C4-2B (cell line): ENCODE measurements around the gene THADA.

ENCODE experiments used
- ZFX ChIP-seq: fragments of 450-650 bp; IDR thresholded peaks from 2 replicates; pipeline ENCODE4 v1.6.1; 2017
- TF ChIP-seq, protein P1 (sequence below): fragments of 450-650 bp; conservative IDR thresholded peaks from 2 replicates; pipeline ENCODE4 v1.5.1; 2017; ENCODE audit warnings: mild to moderate bottlenecking

DNA sequence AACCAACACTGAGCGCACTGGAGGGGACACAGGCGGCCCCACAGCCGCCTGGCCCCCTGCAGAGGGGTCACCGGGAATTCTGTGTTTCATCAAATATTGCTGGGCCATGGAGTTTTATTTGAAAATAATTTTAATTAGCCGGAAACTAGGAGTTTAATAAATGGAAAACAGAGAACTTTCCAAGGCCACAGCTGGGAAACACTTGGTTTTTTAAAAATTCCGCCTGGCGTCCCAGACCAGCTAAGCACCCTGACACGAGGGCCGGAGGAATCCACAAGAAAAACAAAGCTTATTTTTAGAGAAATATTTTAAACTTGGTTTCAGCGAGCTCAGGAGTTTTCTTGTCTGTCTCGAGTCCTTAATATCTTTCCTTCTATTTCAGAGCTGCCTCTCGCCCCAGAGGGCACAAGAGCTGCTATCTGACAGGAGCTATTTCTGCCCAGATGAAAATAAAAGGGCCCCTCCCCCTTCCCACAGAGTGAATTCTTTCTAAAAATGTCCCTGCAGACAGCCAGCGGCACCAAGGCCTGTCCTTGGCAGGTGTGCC lies 377.6 kb downstream of the THADA start:
- TF ChIP-seq, protein P1, sequence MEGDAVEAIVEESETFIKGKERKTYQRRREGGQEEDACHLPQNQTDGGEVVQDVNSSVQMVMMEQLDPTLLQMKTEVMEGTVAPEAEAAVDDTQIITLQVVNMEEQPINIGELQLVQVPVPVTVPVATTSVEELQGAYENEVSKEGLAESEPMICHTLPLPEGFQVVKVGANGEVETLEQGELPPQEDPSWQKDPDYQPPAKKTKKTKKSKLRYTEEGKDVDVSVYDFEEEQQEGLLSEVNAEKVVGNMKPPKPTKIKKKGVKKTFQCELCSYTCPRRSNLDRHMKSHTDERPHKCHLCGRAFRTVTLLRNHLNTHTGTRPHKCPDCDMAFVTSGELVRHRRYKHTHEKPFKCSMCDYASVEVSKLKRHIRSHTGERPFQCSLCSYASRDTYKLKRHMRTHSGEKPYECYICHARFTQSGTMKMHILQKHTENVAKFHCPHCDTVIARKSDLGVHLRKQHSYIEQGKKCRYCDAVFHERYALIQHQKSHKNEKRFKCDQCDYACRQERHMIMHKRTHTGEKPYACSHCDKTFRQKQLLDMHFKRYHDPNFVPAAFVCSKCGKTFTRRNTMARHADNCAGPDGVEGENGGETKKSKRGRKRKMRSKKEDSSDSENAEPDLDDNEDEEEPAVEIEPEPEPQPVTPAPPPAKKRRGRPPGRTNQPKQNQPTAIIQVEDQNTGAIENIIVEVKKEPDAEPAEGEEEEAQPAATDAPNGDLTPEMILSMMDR: no peak
- no peak for TF ChIP-seq ZFX
